Mucosa of gallbladder (tissue), 1 donor: Measurements from ENCODE around the gene ZXDC. TPM values are rescaled to one million over a fixed set of nuclear protein-coding genes. Genes with fewer than 3 reads are reported as not detected.

ENCODE experiments used
- DNase-seq: peaks from one replicate; pipeline ENCODE4 v3.0.0-alpha.2; 2020; ENCODE audit warnings: low spot score
- total RNA-seq: library from RNA; stranded (reverse); gene quantifications from one replicate; pipeline ENCODE4 v1.2.1, GENCODE V29; 2021
- donor health status: DM: no; HTN: no; CAD: no.

Gene ZXDC
- total RNA-seq, 1 donor from 2014 or later, result 34.6 TPM

DNA sequence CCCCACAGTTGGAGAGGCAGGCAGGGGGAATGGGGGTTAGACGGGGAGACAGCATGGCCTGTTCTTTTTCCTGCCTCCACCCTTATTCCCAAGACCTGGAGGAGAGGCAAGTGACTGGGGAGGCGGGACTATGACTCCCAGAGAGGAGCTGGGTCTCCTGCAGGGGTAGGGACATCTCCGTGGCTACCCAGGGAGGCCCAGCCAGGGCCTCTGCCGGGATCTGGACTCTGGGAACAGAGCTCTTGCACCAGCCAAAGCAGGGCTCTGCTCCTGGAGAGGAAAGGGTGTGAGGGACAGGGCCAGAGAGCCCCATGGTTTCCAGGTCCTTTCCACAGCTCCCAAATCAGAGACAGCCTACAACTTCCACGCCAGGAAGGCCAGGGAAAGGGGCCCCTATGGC, 58.2 kb downstream of the ZXDC start:
- no peak for DNase-seq

GRCh38 chr3:126416943-126417342, 58.7 kb downstream of the ZXDC start:
- no peak for DNase-seq

GRCh38 chr3:126415661-126416591, 59.8 kb downstream of the ZXDC start:
- no peak for DNase-seq

DNA sequence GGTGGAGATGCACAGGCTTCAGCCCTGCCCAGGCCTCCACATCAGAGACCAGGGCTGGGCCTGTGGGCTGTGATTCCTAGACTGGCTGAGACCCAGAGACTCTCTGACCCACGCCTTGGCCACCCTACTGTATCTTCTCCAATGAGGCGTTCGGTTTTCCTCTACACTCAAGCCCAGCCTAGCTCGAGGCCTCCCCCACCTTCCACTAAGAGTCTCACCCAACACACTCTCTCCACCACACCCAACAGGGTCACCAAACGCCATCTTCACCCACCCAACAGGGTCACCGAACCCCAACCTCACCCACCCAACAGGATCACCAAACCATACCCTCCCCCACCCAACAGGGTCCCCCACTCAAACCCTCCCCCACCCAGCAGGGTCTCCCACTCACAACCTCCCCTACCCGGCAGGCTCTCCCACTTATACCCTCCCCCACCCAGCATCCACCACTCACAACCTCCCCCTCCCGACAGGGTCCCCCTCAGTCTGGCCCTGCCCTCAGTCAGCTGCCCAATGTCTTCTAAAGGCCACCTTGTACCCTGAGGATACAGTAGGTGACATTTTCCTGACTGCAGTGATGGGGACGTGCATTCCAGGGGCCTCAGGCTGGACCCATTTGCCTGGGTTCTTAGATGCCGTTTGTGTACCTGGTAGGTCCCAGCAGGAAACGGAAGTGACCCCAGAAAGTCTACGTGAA, 60.6 kb downstream of the ZXDC start:
- DNase-seq, result no peak

GRCh38 chr3:126414406-126414805, 61.3 kb downstream of the ZXDC start:
- DNase-seq, result no peak

DNA sequence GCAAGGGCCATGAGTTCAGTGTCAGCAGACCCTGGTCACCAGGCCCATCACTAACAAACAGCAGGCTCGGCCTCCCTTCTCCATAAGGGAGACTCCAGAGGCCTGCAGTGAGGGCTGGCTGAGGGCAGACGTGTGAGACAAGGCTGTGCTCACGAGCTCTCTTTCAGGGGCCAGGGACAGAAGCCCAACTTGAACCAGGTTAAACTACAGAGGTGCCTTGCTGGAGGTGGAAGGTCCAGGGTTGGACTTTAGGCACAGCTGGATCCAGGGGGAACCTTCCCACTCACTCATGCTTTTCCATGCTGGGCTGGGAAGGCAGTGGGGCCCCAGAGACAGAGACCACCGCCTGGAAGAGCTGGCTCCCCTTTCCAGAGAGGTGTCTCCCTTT, 62.0 kb downstream of the ZXDC start:
- DNase-seq, result no peak

GRCh38 chr3:126412841-126413692, 62.6 kb downstream of the ZXDC start:
- no peak for DNase-seq

GRCh38 chr3:126408099-126408498, 67.6 kb downstream of the ZXDC start:
- DNase-seq, result no peak

DNA sequence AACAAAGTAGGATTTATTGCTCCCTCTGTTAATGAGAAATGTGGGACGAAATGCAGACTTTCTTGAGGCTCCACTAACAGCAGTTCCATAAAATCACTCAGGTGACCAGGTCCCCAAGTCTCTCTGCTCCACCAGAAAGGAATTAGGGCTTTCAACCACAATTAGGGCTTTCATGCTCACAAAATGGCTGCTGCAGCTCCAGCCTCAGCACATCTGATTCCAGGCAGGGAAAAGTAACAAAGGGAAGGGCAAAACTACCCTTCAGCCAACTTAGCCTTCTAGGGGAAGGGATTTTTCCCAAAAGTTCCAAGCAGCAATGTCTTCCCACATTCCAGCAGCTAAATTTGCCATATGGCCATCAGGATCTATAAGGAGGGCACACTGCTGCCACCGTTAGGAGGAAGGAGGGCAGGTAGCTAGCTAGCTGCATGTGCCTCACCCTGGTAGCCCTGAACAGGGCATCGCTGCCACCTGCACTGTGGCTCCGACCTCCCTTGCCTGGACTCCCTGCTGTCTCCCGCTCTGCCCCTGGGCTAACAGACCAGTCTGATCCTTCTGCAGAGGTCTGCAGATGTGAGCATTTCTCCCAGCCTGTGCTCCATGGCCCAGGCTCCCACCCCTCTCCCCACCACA, 68.2 kb downstream of the ZXDC start:
- DNase-seq, result no peak

GRCh38 chr3:126406389-126407296, 69.0 kb downstream of the ZXDC start:
- DNase-seq, result no peak

DNA sequence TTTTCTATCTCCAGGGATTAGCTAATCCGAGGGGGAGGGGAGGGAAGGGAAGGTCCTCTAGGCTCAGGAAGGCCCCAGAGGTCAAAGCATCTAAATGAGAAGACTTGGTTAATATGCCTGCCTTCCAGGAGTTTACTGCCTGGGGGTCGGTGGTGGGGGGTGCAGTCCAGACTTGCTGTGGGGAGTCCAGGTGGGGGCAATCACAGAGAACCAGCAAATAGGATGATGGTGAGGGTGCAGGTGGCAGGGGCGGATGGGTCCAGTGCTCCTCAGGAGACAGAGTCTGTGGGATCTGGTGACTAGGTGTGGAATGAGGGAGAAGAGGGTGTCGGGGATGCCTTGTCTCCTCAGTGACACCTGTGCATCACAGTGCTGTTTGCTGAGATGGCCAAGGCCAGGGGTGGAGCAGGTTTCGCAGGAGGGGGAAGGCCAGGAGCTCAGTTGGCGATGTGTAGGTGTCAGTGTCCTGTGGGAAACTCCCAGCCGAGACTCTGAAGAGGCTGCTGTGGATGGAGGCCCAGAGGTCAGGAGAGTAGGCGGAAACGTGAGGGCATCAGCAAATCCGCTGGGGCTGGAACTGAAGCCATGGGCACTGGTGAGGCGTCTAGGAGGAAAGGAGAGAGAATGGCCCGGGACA, 72.9 kb downstream of the ZXDC start:
- DNase-seq, result no peak

- no peak for DNase-seq
Measured at GRCh38 chr3:126402178-126402577, 73.5 kb downstream of the ZXDC start.

- no peak for DNase-seq
Measured at GRCh38 chr3:126401611-126402160, 74.0 kb downstream of the ZXDC start.

DNA sequence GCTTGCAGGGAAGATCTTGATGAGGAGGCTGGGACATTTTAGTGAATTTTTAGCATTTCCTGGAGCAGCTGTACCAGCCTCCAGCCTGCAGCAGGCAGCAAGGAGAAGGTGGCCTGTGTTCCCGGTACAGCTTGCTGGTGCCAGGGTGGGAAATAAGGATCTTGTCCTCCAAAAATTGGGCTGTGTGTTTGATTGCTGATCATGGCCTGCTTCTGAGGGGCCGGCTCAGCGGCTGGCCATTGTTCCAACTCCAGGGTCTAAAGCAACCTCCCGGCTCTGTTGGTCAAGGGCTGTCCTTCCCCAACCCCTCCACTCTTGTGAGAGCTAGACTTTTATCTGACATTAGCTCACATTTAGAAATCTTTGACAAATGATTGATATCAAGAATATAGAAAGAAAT, 75.9 kb downstream of the ZXDC start:
- no peak for DNase-seq

DNA sequence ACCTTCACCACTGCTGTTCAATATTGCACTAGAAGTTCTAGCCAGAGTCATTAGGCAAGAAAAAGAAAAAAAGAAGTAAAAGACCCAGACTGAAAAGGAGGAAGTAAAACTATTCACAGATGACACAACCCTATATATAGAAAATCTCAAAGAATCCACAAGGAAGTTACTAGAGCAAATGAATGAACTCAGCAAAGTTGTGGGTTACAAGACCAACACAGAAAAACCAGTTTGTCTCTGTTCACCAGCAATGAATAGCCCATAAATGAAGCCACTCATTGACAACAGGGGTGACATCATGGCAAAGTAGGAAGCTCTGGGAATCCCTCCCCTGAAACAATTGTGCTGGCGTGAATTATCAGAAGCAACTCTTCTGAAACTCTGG, 76.3 kb downstream of the ZXDC start:
- no peak for DNase-seq

GRCh38 chr3:126398423-126399350, 77.0 kb downstream of the ZXDC start:
- no peak for DNase-seq

DNA sequence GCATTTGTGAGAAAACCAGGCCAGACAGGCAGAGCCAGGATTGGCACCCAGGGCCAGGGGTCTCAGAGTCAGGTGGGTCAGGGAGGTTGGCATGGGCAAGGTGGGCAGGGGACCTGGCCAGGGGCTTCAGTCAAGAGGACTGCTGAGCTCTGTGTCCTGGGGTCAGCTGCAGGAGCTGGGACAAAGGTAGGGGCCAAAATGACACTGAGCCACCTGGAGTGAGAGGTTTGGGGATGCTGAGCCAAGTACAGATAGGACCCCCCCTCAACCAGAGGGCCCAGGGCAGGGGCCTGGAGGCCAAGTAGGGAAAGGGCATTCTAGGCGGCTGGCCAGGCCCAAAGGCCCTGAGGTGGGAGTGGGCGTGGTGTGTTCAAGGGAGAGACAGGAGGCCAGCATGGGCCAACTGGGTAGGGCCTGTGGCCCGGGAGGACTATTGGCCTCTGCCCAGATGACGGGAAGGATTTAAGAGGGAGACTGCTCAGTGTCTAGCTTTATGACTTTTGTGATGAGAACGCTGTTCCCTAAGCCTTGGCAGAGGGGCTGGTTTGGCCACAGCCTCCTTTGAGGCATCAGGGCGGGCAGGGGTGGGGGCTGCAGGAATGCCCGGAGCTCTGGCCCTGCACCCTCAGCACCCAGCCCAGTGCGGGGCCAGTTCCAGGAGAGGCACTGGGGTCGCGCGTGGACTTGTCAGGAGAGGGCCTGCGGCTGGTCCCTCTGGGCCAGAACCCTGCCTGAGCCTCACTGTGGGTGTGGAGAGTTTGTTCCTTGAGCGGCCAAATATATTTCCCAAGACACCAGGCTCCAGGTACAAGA, 77.9 kb downstream of the ZXDC start:
- no peak for DNase-seq

GRCh38 chr3:126396536-126396935, 79.2 kb downstream of the ZXDC start:
- no peak for DNase-seq
